H9 (cell line): ENCODE measurements around the gene RPUSD3. TPM values are rescaled to one million over a fixed set of nuclear protein-coding genes. Genes with fewer than 3 reads are reported as not detected.
A peak's percentile ranks its signal among the peaks of the same experiment; 100 is the strongest.

ENCODE experiments used
- DNase-seq: peaks from one replicate; pipeline ENCODE4 v3.0.0-alpha.2; 2017
- H2AFZ ChIP-seq: one replicate; pipeline ENCODE4 v1.6.1; 2013; ENCODE audit warnings: mild to moderate bottlenecking, low read length, control low read depth, moderate library complexity
- H2AK5ac ChIP-seq: 2 replicates; pipeline ENCODE4 v1.6.1; 2013; ENCODE audit warnings: low read length, control low read depth, mixed read lengths; ENCODE audit not compliant: insufficient read length
- H2BK120ac ChIP-seq: one replicate; pipeline ENCODE4 v1.6.1; 2013; ENCODE audit warnings: low read depth, mild to moderate bottlenecking, low read length, control low read depth, inconsistent platforms; ENCODE audit not compliant: poor library complexity, severe bottlenecking
- H2BK12ac ChIP-seq: 2 replicates; pipeline ENCODE4 v1.6.1; 2013; ENCODE audit warnings: low read length, control low read depth, mixed read lengths, low read depth; ENCODE audit not compliant: insufficient read length
- H2BK15ac ChIP-seq: 2 replicates; pipeline ENCODE4 v1.6.1; 2013; ENCODE audit warnings: low read depth, low read length, control low read depth
- H2BK20ac ChIP-seq: one replicate; pipeline ENCODE4 v1.6.1; 2013; ENCODE audit warnings: low read depth, mild to moderate bottlenecking, low read length, control low read depth, inconsistent platforms; ENCODE audit not compliant: poor library complexity, severe bottlenecking
- H2BK5ac ChIP-seq: 2 replicates; pipeline ENCODE4 v1.6.1; 2013; ENCODE audit warnings: low read length, control low read depth, mixed read lengths; ENCODE audit not compliant: insufficient read length
- H3K14ac ChIP-seq: 2 replicates; pipeline ENCODE4 v1.6.1; 2013; ENCODE audit warnings: low read length, control low read depth; ENCODE audit not compliant: insufficient read depth
- H3K18ac ChIP-seq: 2 replicates; pipeline ENCODE4 v1.6.1; 2013; ENCODE audit warnings: low read depth, mild to moderate bottlenecking, mixed read lengths, low read length, control low read depth; ENCODE audit not compliant: insufficient read length
- H3K23ac ChIP-seq: 2 replicates; pipeline ENCODE4 v1.6.1; 2013; ENCODE audit warnings: low read length, control low read depth, mixed read lengths, low read depth; ENCODE audit not compliant: insufficient read length
- H3K23me2 ChIP-seq: 2 replicates; pipeline ENCODE4 v1.6.1; 2013; ENCODE audit warnings: low read depth, mild to moderate bottlenecking, mixed read lengths, low read length, control low read depth; ENCODE audit not compliant: insufficient read length, poor library complexity, severe bottlenecking
- H3K27ac ChIP-seq: 2 replicates; pipeline ENCODE4 v1.5.1; 2013; ENCODE audit warnings: low read length, control low read depth, mixed read lengths, low read depth; ENCODE audit not compliant: insufficient read length
- H3K27me3 ChIP-seq: 2 replicates; pipeline ENCODE4 v1.6.1; 2013; ENCODE audit warnings: low read length, control low read depth, inconsistent platforms; ENCODE audit not compliant: insufficient read depth
- H3K4ac ChIP-seq: 2 replicates; pipeline ENCODE4 v1.6.1; 2013; ENCODE audit warnings: low read depth, mild to moderate bottlenecking, control low read depth, inconsistent platforms, low read length, moderate library complexity
- H3K4me1 ChIP-seq: 2 replicates; pipeline ENCODE4 v1.6.1; 2013; ENCODE audit warnings: low read length, control low read depth, inconsistent platforms; ENCODE audit not compliant: insufficient read depth
- H3K4me2 ChIP-seq: 2 replicates; pipeline ENCODE4 v1.6.1; 2013; ENCODE audit warnings: low read length, control low read depth, mixed read lengths; ENCODE audit not compliant: insufficient read length, insufficient read depth
- H3K56ac ChIP-seq: 2 replicates; pipeline ENCODE4 v1.6.1; 2013; ENCODE audit warnings: low read depth, mild to moderate bottlenecking, mixed read lengths, low read length, control low read depth; ENCODE audit not compliant: insufficient read length
- H3K79me1 ChIP-seq: 2 replicates; pipeline ENCODE4 v1.6.1; 2013; ENCODE audit warnings: low read depth, mild to moderate bottlenecking, moderate library complexity, low read length, control low read depth, inconsistent platforms; ENCODE audit not compliant: insufficient read depth, poor library complexity, severe bottlenecking
- H3K79me2 ChIP-seq: 2 replicates; pipeline ENCODE4 v1.6.1; 2013; ENCODE audit warnings: low read length, control low read depth, inconsistent platforms; ENCODE audit not compliant: insufficient read depth
- H3K9ac ChIP-seq: 2 replicates; pipeline ENCODE4 v1.6.1; 2013; ENCODE audit warnings: low read length, control low read depth, mixed read lengths; ENCODE audit not compliant: insufficient read length; ENCODE audit errors: extremely low read depth
- H3K9me3 ChIP-seq: one replicate; pipeline ENCODE4 v1.6.1; 2013; ENCODE audit warnings: low read depth, low read length, inconsistent platforms; ENCODE audit not compliant: control insufficient read depth
- H3T11ph ChIP-seq: one replicate; pipeline ENCODE4 v1.6.1; 2013; ENCODE audit warnings: mild to moderate bottlenecking, low read length, control low read depth, inconsistent platforms
- H4K20me1 ChIP-seq: one replicate; pipeline ENCODE4 v1.6.1; 2013; ENCODE audit not compliant: control insufficient read depth, insufficient read length, insufficient read depth
- H4K5ac ChIP-seq: 2 replicates; pipeline ENCODE4 v1.6.1; 2013; ENCODE audit warnings: low read depth, mild to moderate bottlenecking, mixed read lengths, low read length, control low read depth; ENCODE audit not compliant: insufficient read length
- H4K8ac ChIP-seq: replicated peaks from 2 replicates; pipeline ENCODE4 v1.6.1; 2013; ENCODE audit warnings: low read length, control low read depth, mixed read lengths, low read depth; ENCODE audit not compliant: insufficient read length
- H4K91ac ChIP-seq: 2 replicates; pipeline ENCODE4 v1.6.1; 2013; ENCODE audit warnings: low read depth, mild to moderate bottlenecking, moderate library complexity, mixed read lengths, low read length, control low read depth; ENCODE audit not compliant: insufficient read length
- H3K27ac Mint-ChIP-seq, 3 experiments: 2 replicates in 2 of 3; 3 replicates in 1 of 3; pipeline ENCODE4 v1.8.0; 2020 to 2021; ENCODE audit warnings: mixed read lengths in 3 of 3, mild to moderate bottlenecking in 1 of 3, moderate library complexity in 1 of 3
- H3K27me3 Mint-ChIP-seq: 2 replicates; pipeline ENCODE4 v1.8.0; 2021; ENCODE audit warnings: low read depth, mild to moderate bottlenecking, moderate library complexity, mixed read lengths
- H3K36me3 Mint-ChIP-seq, 3 experiments: 2 replicates in 2 of 3; 3 replicates in 1 of 3; pipeline ENCODE4 v1.8.0; 2020 to 2021; ENCODE audit warnings: low read depth in 3 of 3, mixed read lengths in 3 of 3; ENCODE audit not compliant: insufficient read depth in 1 of 3
- H3K4me1 Mint-ChIP-seq, 2 experiments: 2 replicates each; pipeline ENCODE4 v1.8.0; 2020; ENCODE audit warnings: mixed read lengths in 2 of 2
- H3K4me3 Mint-ChIP-seq, 2 experiments: 2 replicates in 1 of 2; 3 replicates in 1 of 2; pipeline ENCODE4 v1.8.0; 2020 to 2021; ENCODE audit warnings: mild to moderate bottlenecking in 2 of 2, mixed read lengths in 2 of 2, moderate library complexity in 1 of 2
- H3K9me3 Mint-ChIP-seq, 2 experiments: 2 replicates in 1 of 2; 3 replicates in 1 of 2; pipeline ENCODE4 v1.8.0; 2020; ENCODE audit warnings: mild to moderate bottlenecking in 2 of 2, mixed read lengths in 2 of 2, moderate library complexity in 1 of 2
- WGBS: extraction: QIAGEN DNeasy Blood & Tissue Kit; methylation state at CpG from one replicate; pipeline ENCODE4 v1.1.7; 2013; ENCODE audit warnings: missing lambda C conversion rate, low lambda C conversion rate, mixed read lengths; ENCODE audit not compliant: insufficient read length; ENCODE audit errors: extremely low coverage; 5-methylcytosine and 5-hydroxymethylcytosine counted together
- total RNA-seq: library from RNA; stranded (reverse); gene quantifications from 2 replicates; pipeline ENCODE4 v1.2.1, GENCODE V29; 2021
- TF ChIP-seq, protein P1 (sequence below): fragments of 200-600 bp; sonication (generic); conservative IDR thresholded peaks from 3 replicates; pipeline ENCODE4 v1.8.0; 2021; ENCODE audit warnings: antibody characterized with exemption, mild to moderate bottlenecking

Gene RPUSD3
- total RNA-seq, 1 experiment from 2014 or later: 59.5 TPM

- TF ChIP-seq, protein P1, sequence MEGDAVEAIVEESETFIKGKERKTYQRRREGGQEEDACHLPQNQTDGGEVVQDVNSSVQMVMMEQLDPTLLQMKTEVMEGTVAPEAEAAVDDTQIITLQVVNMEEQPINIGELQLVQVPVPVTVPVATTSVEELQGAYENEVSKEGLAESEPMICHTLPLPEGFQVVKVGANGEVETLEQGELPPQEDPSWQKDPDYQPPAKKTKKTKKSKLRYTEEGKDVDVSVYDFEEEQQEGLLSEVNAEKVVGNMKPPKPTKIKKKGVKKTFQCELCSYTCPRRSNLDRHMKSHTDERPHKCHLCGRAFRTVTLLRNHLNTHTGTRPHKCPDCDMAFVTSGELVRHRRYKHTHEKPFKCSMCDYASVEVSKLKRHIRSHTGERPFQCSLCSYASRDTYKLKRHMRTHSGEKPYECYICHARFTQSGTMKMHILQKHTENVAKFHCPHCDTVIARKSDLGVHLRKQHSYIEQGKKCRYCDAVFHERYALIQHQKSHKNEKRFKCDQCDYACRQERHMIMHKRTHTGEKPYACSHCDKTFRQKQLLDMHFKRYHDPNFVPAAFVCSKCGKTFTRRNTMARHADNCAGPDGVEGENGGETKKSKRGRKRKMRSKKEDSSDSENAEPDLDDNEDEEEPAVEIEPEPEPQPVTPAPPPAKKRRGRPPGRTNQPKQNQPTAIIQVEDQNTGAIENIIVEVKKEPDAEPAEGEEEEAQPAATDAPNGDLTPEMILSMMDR: no peak
- H3K27me3 Mint-ChIP-seq: peaks cover 1% of the 10 kb centered on the region; the same call in 1 of the 2 replicates
- peaks cover 6 to 15% of the 10 kb centered on the region in 2 experiments for H3K4me1 Mint-ChIP-seq
- Histone ChIP-seq H3K23ac (no peak overlapping the region), H2BK20ac (no peak overlapping the region), H3K9ac (no peak overlapping the region), H4K5ac (no peak overlapping the region), H3K4ac (no peak overlapping the region), H3K9me3 (no peaks in the 10 kb centered on the region), H2BK120ac (no peak overlapping the region), H2BK5ac (no peak overlapping the region), H3K14ac (no peak overlapping the region), H3K4me1 (no peaks in the 10 kb centered on the region), H3K18ac (no peak overlapping the region), H3K79me1 (no peaks in the 10 kb centered on the region), H3T11ph (no peak overlapping the region), H2BK12ac (no peak overlapping the region), H2AK5ac (no peak overlapping the region), H3K79me2 (peaks cover 5% of the 10 kb centered on the region; the same call in 1 of the 2 replicates), H4K91ac (no peak overlapping the region), H3K27me3 (no peaks in the 10 kb centered on the region; the same call in 1 of the 2 replicates), H4K20me1 (no peaks in the 10 kb centered on the region), H3K56ac (no peak overlapping the region), H3K23me2 (peaks cover 6% of the 10 kb centered on the region), H3K27ac (no peak overlapping the region), H4K8ac (no peak overlapping the region), H2AFZ (no peak overlapping the region), H2BK15ac (no peak overlapping the region), H3K4me2 (no peak overlapping the region)
- H3K27ac Mint-ChIP-seq: peak overlapping the region in 1 of 3 experiments; percentile 33; a peak in 2 of 7 replicates
- no peaks in the 10 kb centered on the region for H3K9me3 Mint-ChIP-seq
- H3K4me3 Mint-ChIP-seq: no peak overlapping the region
- WGBS: no CpG with 5 or more reads among the region's 12 CpGs
- DNase-seq: no peak
- H3K36me3 Mint-ChIP-seq: peaks cover 43 to 70% (median 56%) of the 10 kb centered on the region in 3 experiments; a peak in 6 of 7 replicates
Observed at GRCh38 chr3:9797196-9797945, 46.4 kb downstream of the RPUSD3 start.
